NT2/D1 (cell line): ENCODE measurements around the gene CD69.

Experiments
- DNase-seq: peaks from one replicate; pipeline ENCODE4 v3.0.0-alpha.2; 2011; ENCODE audit warnings: low read depth, low spot score
- H3K27me3 ChIP-seq: 2 replicates; pipeline ENCODE4 v1.6.0; 2011; ENCODE audit warnings: mild to moderate bottlenecking; ENCODE audit not compliant: insufficient read length, insufficient read depth
- H3K36me3 ChIP-seq: 2 replicates; pipeline ENCODE4 v1.6.1; 2011; ENCODE audit warnings: mild to moderate bottlenecking, low read length, mixed read lengths; ENCODE audit not compliant: insufficient read depth, insufficient read length
- H3K4me1 ChIP-seq: 2 replicates; pipeline ENCODE4 v1.5.1; 2011; ENCODE audit not compliant: insufficient read depth, insufficient read length
- H3K4me3 ChIP-seq: 2 replicates; pipeline ENCODE4 v1.5.1; 2011; ENCODE audit warnings: low read depth; ENCODE audit not compliant: insufficient read length
- H3K9ac ChIP-seq: 2 replicates; pipeline ENCODE4 v1.6.0; 2011; ENCODE audit warnings: low read depth; ENCODE audit not compliant: insufficient read length
- H3K9me3 ChIP-seq: 2 replicates; pipeline ENCODE4 v1.5.1; 2011; ENCODE audit warnings: mild to moderate bottlenecking, low read length; ENCODE audit not compliant: insufficient read depth
- SUZ12 ChIP-seq: IDR thresholded peaks from 2 replicates; pipeline ENCODE4 v1.6.1; 2011; ENCODE audit not compliant: insufficient read length, insufficient read depth; ENCODE audit errors: extremely low read depth
- YY1 ChIP-seq: IDR thresholded peaks from 2 replicates; pipeline ENCODE4 v1.6.1; 2011; ENCODE audit not compliant: insufficient read length, insufficient read depth
- ZNF274 ChIP-seq: IDR thresholded peaks from 2 replicates; pipeline ENCODE4 v1.6.1; 2011; ENCODE audit warnings: mild to moderate bottlenecking, low read depth, low read length

Gene CD69

DNA sequence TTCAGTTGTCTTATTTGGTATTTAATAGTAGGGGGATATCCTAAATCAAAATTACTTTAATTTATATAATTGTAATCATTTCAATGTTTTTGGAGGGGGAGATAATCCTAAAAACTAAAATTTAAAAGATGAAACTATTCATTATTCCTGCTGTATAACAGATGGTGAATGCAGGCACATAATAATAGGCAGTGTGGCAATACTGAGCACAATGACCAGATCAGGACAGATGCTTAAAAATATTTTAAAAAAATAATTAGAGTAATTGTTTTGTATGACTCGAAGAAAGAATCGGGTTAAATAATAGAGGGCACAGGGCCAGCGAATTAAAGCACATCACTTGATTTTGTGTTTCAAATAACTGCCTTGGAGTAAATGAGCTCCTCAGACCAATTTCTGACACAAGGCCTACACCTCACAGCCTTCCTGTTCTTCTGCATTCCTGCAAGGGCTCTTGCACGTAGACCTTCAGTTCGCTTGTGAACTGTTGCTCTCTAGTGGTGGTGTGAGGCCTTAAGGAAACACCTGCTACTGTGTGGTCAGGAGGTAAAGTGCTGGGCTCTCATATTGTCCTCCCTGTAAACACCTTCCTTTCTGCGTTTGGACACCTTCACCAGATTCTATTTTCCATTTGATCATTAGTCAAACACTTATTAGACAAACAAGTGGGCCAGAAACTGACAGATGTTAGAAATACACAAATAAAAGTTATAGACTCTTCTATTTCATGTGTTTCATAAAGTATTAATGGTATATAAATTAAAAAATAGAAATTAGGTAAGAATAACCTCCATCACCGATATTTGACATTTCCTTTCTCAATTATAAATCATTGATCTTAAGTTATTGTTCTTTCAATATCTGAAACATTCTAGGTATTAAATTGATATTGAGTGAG is 37.3 kb upstream of the CD69 start:
- no peaks in the 10 kb centered on the region for H3K36me3 ChIP-seq
- peak; percentile 97 for DNase-seq
- H3K9me3 ChIP-seq, result no peaks in the 10 kb centered on the region
- H3K4me3 ChIP-seq, result no peak overlapping the region
- H3K27me3 ChIP-seq, result no peaks in the 10 kb centered on the region
- no peak for TF ChIP-seq SUZ12
- no peaks in the 10 kb centered on the region for H3K4me1 ChIP-seq
- no peak overlapping the region for H3K9ac ChIP-seq

DNA sequence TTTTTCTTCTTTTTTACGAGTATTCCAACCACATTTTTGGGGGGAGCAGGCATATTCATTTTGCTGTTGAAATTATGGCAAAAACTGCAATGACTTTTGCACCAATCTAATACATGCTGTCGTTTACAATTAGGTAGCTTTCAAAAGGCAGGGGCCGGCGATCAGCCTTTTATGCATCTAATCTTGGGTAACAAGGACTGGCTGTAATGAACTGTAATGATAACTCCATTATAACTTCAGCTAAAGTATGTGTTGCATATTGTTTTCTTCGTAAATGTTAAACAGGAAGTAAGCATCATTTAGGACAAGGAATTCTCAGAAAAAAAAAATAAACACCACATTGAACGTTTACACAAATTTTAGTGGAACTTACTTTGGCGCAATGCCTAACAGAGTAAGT is 36.3 kb upstream of the CD69 start:
- Histone ChIP-seq H3K4me1 (no peaks in the 10 kb centered on the region), H3K9ac (no peak overlapping the region), H3K4me3 (no peak overlapping the region), H3K36me3 (no peaks in the 10 kb centered on the region), H3K27me3 (no peaks in the 10 kb centered on the region), H3K9me3 (no peaks in the 10 kb centered on the region)
- DNase-seq, result no peak
- TF ChIP-seq ZNF274 (no peak), YY1 (no peak), SUZ12 (no peak)

DNA sequence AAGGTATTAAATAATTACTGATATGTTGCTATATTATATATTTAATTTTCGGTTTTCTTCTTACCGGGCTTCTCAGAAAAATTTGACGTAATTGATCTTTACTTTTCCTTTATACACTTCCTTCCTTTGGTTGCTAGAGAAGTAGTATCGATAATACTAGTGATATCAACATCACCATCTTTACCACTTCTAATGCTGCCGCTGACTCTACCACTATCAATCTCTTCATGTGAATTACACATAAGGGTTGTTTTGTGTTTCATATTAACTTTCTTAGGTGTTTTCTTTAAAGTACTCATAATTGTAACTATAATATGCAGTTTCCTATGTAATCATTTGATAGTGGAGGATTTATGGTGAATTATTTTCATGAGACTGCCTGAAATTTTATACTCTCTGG is 35.6 kb upstream of the CD69 start:
- Histone ChIP-seq H3K9ac (no peak overlapping the region), H3K9me3 (no peaks in the 10 kb centered on the region), H3K36me3 (no peaks in the 10 kb centered on the region), H3K27me3 (no peaks in the 10 kb centered on the region), H3K4me3 (no peak overlapping the region), H3K4me1 (no peaks in the 10 kb centered on the region)
- no peak for DNase-seq
- no peak for TF ChIP-seq YY1
- no peak for TF ChIP-seq ZNF274
- no peak for TF ChIP-seq SUZ12

DNA sequence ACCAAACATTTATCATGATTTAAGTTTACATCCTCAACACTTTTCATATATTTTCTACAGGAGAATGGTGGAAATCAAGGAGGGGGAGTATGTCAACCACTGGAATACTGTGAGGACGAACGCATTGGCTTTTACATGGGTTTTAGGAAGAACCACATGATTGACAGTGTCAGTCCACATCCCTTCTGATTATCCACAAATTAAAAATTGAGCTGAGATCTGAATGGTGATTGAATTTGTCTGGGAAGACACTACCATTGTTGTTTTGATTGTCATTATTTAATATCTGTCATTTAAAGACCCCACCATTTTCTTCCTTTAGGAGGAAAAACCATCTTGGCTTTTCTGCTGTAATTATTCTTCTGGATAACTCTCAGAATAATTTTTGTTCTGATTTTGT is 35.2 kb upstream of the CD69 start:
- no peak for DNase-seq
- Histone ChIP-seq H3K4me3 (no peak overlapping the region), H3K36me3 (no peaks in the 10 kb centered on the region), H3K9me3 (no peaks in the 10 kb centered on the region), H3K4me1 (no peaks in the 10 kb centered on the region), H3K9ac (no peak overlapping the region), H3K27me3 (no peaks in the 10 kb centered on the region)
- TF ChIP-seq YY1 (no peak), SUZ12 (no peak), ZNF274 (no peak)

DNA sequence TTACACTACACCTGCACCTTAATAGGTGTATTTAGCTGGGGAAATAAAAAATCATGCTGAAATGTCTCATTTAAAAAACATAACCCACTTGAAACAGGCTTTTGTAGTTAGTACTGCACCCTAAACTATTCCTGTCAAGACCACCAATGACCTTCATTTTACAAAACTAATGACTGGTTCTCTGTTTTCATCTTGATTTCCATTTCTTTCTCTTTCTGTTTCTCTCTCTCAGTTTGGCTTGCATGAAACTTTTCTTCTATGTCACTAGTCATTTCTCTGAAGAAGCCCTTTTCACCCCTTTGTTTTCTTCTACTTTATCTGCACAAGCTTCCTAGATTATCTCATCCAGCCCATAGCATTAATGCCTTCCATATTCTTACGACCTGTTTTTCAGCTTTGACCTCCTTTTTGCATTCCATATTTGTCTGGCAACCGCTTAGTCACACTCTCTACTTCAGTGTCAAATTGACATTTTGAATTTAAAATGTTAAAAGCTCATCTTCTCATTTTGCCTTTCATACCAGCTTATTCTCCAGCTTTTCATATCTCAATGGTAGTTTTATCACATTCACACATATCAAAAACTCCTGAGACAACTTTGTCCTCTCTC is 33.9 kb upstream of the CD69 start:
- no peaks in the 10 kb centered on the region for H3K4me1 ChIP-seq
- no peaks in the 10 kb centered on the region for H3K27me3 ChIP-seq
- no peak overlapping the region for H3K4me3 ChIP-seq
- H3K9ac ChIP-seq, result no peak overlapping the region
- DNase-seq, result no peak
- TF ChIP-seq ZNF274, result no peak
- TF ChIP-seq SUZ12, result no peak
- no peak for TF ChIP-seq YY1
- H3K9me3 ChIP-seq, result peaks cover 10% of the 10 kb centered on the region
- no peaks in the 10 kb centered on the region for H3K36me3 ChIP-seq

DNA sequence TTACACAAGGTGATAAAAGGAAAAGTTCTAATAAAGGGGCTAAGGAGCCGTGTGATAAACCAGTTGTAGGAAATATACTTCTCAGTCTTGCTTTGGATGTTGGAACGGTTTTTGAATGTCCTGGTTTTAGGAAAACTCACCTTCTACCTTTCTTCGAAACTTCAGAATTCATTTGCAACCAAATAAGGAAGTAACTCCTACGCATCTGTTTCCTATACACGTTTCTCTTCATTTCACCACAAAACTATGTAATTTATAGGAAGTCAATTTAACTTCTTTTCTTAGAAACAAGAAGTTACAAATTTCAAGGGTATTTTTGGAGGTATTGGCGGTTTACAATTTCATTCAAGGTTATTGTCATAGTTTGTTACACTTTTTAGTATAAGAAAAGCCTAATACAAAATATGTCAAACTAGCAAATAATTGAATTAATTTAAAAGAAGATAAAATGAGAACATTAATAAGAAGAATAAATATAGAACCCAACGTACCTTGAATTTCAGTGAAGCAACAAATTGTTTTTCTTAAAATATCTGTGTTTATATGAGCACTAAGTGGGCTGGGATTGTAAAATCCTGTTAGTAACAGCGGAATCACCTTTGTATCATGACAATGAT is 33.2 kb upstream of the CD69 start:
- DNase-seq, result no peak
- no peaks in the 10 kb centered on the region for H3K36me3 ChIP-seq
- peaks cover 17% of the 10 kb centered on the region for H3K9me3 ChIP-seq
- H3K27me3 ChIP-seq, result no peaks in the 10 kb centered on the region
- TF ChIP-seq ZNF274, result no peak
- no peak for TF ChIP-seq YY1
- TF ChIP-seq SUZ12, result no peak
- H3K9ac ChIP-seq, result no peak overlapping the region
- H3K4me1 ChIP-seq, result no peaks in the 10 kb centered on the region
- no peak overlapping the region for H3K4me3 ChIP-seq

DNA sequence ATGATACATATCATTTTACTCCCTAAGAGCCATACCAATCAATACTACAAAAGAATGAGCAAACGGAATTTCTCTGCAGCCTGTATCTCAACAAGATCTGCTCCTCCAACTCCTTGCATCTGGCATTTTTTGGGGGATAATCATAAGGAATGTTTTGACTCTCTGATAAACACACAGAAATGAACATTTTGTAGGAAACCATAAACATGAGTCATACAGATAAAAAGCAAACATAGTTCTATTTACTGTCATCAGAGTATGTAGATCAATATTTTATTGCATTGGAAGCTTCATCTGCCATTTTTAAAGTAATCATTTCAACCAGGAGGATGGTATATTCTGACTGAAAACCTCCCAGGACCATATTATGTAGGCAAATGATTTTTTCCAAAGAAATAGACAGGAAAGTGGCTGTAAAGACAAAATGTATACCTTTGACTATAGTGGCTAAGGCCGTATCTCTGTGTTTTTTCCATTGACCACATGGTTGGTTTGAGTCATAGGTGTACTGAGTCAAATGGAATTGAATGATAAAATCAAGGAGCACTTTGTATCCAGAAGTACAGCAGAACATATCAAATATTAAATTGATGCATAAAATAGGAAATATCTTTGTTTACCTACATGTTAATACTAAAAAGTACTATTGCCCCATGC is 32.4 kb upstream of the CD69 start:
- no peak overlapping the region for H3K4me3 ChIP-seq
- H3K4me1 ChIP-seq, result no peaks in the 10 kb centered on the region
- no peak for DNase-seq
- no peaks in the 10 kb centered on the region for H3K36me3 ChIP-seq
- no peaks in the 10 kb centered on the region for H3K27me3 ChIP-seq
- TF ChIP-seq ZNF274, result no peak
- TF ChIP-seq YY1, result no peak
- no peak for TF ChIP-seq SUZ12
- peaks cover 24% of the 10 kb centered on the region for H3K9me3 ChIP-seq
- H3K9ac ChIP-seq, result no peak overlapping the region
